Measurements from ENCODE around the gene CUX1.
"Not testable (repeated sequence)": the region's sequence is repeated elsewhere in the genome, so short reads cannot be mapped to it uniquely, and the experiment has no call there.

The CUX1 gene

DNA sequence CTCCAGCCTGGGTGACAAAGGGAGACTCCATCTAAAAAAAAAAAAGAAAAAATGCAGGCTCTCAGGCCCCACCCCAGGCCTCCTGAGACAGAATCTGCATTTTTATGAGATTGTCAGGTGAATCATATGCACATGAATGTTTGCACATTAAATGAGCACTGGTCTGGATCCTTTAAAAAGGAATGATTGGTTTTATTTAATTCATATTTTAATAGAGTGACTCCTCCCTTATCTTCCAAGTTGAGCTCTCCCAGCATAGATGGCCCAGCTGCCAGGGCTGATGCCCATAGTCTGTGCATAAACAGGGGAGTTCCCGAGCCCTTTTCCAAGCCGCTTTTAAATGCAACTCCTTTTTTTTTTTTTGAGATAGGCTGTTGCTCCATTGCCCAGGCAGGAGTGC, 28.5 kb downstream of the CUX1 start:
- Mint-ChIP-seq H3K27ac (no peak overlapping the region), H3K27me3 (ENCODE audit: low read depth, poor library complexity) (no peaks in the 10 kb centered on the region), H3K9me3 (peaks cover 88% of the 10 kb centered on the region), H3K36me3 (ENCODE audit: low read depth) (peaks cover 93% of the 10 kb centered on the region), H3K4me3 (no peak overlapping the region), H3K4me1 (peaks cover 10% of the 10 kb centered on the region)
- no peak for DNase-seq
- no peak for TF ChIP-seq CTCF (IDR thresholded peaks at IDR 0.05)

DNA sequence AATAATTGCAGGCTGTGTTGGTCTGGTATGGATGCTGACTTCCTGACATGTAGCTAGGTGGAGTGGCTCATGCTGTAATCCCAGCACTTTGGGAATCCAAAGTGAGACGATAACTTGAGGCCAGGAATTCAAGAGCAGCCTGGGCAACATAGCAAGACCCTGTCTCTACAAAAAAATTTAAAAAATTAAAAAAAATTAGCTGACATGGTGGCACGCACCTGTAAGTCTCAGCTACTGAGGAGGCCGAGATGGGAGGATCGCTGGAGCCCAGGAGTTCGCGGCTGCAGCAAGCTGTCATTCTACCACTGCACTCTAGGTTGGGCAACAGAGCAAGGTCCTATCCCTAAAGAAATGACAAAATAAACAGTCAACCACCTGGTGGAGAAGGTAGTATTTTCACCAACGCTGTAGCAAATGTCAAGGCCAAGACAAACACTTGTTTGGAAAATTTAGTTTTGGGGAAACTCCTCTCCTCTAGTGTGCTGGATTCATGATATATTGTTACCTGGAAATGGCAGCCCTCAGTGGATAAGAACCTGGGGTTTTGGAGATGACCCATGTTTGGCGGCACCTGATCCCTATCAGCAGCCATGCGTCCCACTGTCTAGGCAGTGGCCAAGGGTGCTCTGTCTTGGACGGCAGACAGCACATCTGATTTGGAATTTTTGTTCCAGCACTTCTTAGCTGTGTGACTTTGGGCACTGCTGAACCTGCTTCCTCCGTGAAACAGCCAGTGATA, 29.5 kb downstream of the CUX1 start:
- Mint-ChIP-seq H3K27ac (no peak overlapping the region), H3K4me1 (peaks cover 10% of the 10 kb centered on the region), H3K9me3 (peaks cover 88% of the 10 kb centered on the region), H3K4me3 (no peak overlapping the region), H3K36me3 (ENCODE audit: low read depth) (peaks cover 95% of the 10 kb centered on the region), H3K27me3 (ENCODE audit: low read depth, poor library complexity) (no peaks in the 10 kb centered on the region)
- DNase-seq, result no peak
- TF ChIP-seq CTCF (IDR thresholded peaks at IDR 0.05), result no peak

DNA sequence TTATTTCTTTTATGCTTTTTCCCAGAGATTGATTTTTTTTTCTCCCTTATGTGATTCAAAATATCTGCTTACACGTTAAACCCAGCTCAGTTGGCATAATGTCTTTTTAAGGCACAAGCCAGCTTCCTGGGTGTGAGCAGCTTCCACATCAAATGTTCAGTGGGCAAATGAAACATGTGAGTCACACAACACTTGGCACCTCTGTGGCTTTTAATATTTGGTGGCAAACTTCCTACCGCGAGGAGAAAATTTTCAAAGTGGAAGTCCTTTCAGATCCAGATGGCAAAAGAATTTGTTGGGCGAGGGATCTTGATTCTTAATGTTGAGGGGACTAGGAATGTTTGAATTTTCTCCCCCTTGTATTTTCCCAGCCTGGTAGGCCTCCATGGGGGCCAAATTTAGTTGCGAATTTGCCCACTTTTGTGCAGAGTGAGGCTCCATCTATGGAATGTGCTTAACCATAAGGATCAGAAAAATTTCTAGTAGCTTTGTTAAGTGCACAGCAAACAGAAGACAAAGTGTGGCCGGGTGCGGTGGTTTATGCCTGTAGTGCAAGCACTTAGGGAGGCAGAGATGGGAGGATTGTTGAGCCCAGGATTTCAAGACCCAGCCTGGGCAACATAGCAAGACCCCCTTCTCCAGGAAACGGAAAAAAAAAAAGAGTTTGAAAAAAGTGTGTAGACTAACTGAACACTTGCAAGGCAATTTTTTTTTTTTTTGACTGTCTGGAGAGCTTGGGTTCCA, 31.0 kb downstream of the CUX1 start:
- H3K9me3 Mint-ChIP-seq, result peaks cover 76% of the 10 kb centered on the region
- H3K36me3 Mint-ChIP-seq (ENCODE audit: low read depth), result peaks cover 84% of the 10 kb centered on the region
- no peak overlapping the region for H3K27ac Mint-ChIP-seq
- no peak for DNase-seq
- TF ChIP-seq CTCF (IDR thresholded peaks at IDR 0.05), result no peak
- H3K4me1 Mint-ChIP-seq, result peaks cover 15% of the 10 kb centered on the region
- H3K27me3 Mint-ChIP-seq (ENCODE audit: low read depth, poor library complexity), result no peaks in the 10 kb centered on the region
- H3K4me3 Mint-ChIP-seq, result no peak overlapping the region

DNA sequence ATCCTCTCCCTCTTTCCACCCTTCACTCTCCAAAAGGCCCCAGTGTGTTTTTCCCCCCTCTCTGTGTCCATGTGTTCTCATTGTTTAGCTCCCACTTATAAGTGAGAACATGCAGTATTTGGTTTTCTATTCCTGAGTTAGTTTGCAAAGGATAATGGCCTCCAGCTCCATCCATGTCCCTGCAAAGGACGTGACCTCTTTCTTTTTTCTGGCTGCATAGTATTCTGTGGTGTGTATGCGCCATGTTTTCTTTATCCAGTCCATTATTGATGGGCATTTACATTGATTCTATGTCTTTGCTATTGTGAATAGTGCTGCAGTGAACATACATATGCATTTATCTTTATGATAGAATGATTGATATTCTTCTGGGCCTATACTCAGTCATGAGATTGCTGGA, 31.9 kb downstream of the CUX1 start:
- not testable (repeated sequence) for DNase-seq
- peaks cover 21% of the 10 kb centered on the region for H3K4me1 Mint-ChIP-seq

DNA sequence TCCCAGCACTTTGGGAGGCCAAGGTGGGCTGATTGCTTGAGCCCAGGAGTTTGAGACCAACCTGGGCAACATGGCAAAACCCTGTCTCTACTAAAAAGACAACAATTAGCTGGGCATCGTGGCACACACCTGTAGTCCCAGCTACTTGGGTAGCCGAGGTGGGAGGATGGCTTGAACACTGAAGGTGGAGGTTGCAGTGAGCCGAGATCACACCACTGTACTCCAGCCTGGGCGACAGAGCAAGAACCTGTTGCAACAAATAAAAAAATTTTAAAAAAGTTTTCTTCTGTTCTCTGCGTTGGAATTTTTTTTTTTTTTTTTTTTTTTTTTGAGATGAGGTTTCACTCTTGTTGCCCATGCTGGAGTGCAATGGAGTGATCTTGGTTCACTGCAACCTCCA, 34.9 kb downstream of the CUX1 start:
- H3K4me3 Mint-ChIP-seq; DNase-seq; H3K27ac Mint-ChIP-seq; H3K27me3 Mint-ChIP-seq (ENCODE audit: low read depth, poor library complexity): not testable (repeated sequence)
- Mint-ChIP-seq H3K9me3 (peaks cover 37% of the 10 kb centered on the region), H3K36me3 (ENCODE audit: low read depth) (peaks cover 57% of the 10 kb centered on the region), H3K4me1 (peaks cover 44% of the 10 kb centered on the region)

More for the DNA sequence above, 31.9 kb downstream of the CUX1 start:
- Mint-ChIP-seq H3K36me3 (ENCODE audit: low read depth) (peaks cover 74% of the 10 kb centered on the region), H3K9me3 (peaks cover 67% of the 10 kb centered on the region)
- not testable (repeated sequence) for H3K4me3 Mint-ChIP-seq; H3K27ac Mint-ChIP-seq; H3K27me3 Mint-ChIP-seq (ENCODE audit: low read depth, poor library complexity)

GRCh38 chr7:101853684-101854083, 36.3 kb downstream of the CUX1 start:
- TF ChIP-seq CTCF (IDR thresholded peaks at IDR 0.05), result no peak
- Mint-ChIP-seq H3K9me3 (peaks cover 27% of the 10 kb centered on the region), H3K27ac (no peak overlapping the region), H3K36me3 (ENCODE audit: low read depth) (peaks cover 52% of the 10 kb centered on the region), H3K4me1 (peaks cover 56% of the 10 kb centered on the region), H3K27me3 (ENCODE audit: low read depth, poor library complexity) (peaks cover 3% of the 10 kb centered on the region), H3K4me3 (no peak overlapping the region)
- DNase-seq, result no peak
